ENCODE results near the gene ADGRG6. TPM values are rescaled to one million over a fixed set of nuclear protein-coding genes. Genes with fewer than 3 reads are reported as not detected.

Gene ADGRG6
- total RNA-seq, 1 experiment from 2014 or later, result 2.5 TPM

- Histone ChIP-seq H3K4me1 (ENCODE audit: insufficient read depth, low read length) (no peaks in the 10 kb centered on the region), H4K91ac (ENCODE audit: insufficient read length, low read depth, low read length) (no peak overlapping the region), H2AK5ac (ENCODE audit: insufficient read length, low read length) (no peak overlapping the region), H2BK20ac (ENCODE audit: low read depth, low read length, poor library complexity, severe bottlenecking) (no peak overlapping the region), H3K79me1 (ENCODE audit: insufficient read depth, low read depth, low read length, poor library complexity, severe bottlenecking) (no peaks in the 10 kb centered on the region), H2BK5ac (ENCODE audit: insufficient read length, low read length) (no peak overlapping the region), H4K20me1 (ENCODE audit: control insufficient read depth, insufficient read depth, insufficient read length) (no peaks in the 10 kb centered on the region), H3K9ac (ENCODE audit: extremely low read depth, insufficient read length, low read length) (no peak overlapping the region), H2BK15ac (ENCODE audit: low read depth, low read length) (no peak overlapping the region), H3T11ph (ENCODE audit: low read length) (no peak overlapping the region), H3K27ac (ENCODE audit: insufficient read length, low read depth, low read length) (no peak overlapping the region), H3K79me2 (ENCODE audit: insufficient read depth, low read length) (no peaks in the 10 kb centered on the region), H3K23me2 (ENCODE audit: insufficient read length, low read depth, low read length, poor library complexity, severe bottlenecking) (peaks cover 5% of the 10 kb centered on the region), H3K27me3 (ENCODE audit: insufficient read depth, low read length) (peaks cover 7% of the 10 kb centered on the region; the same call in 1 of the 2 replicates), H4K8ac (replicated peaks; ENCODE audit: insufficient read length, low read depth, low read length) (no peak overlapping the region), H3K23ac (ENCODE audit: insufficient read length, low read depth, low read length) (no peak overlapping the region), H3K56ac (ENCODE audit: insufficient read length, low read depth, low read length) (no peak overlapping the region), H3K4ac (ENCODE audit: low read depth, low read length) (no peak overlapping the region), H4K5ac (ENCODE audit: insufficient read length, low read depth, low read length) (no peak overlapping the region), H3K14ac (ENCODE audit: insufficient read depth, low read length) (no peak overlapping the region), H3K18ac (ENCODE audit: insufficient read length, low read depth, low read length) (no peak overlapping the region), H3K4me2 (ENCODE audit: insufficient read depth, insufficient read length, low read length) (no peak overlapping the region), H2AFZ (ENCODE audit: low read length) (no peak overlapping the region), H2BK12ac (ENCODE audit: insufficient read length, low read depth, low read length) (no peak overlapping the region), H2BK120ac (ENCODE audit: low read depth, low read length, poor library complexity, severe bottlenecking) (no peak overlapping the region), H3K9me3 (ENCODE audit: control insufficient read depth, low read depth, low read length) (no peaks in the 10 kb centered on the region)
- Mint-ChIP-seq H3K36me3 (ENCODE audit: insufficient read depth in 1 of 3, low read depth in 3 of 3) (no peaks in the 10 kb centered on the region), H3K27me3 (ENCODE audit: low read depth) (peaks cover 17% of the 10 kb centered on the region), H3K4me3 (no peak overlapping the region), H3K4me1 (peaks cover 15 to 19% of the 10 kb centered on the region in 2 experiments), H3K9me3 (no peaks in the 10 kb centered on the region), H3K27ac (no peak overlapping the region)
- no peak for DNase-seq
- no peak for TF ChIP-seq CTCF (conservative IDR thresholded peaks at IDR 0.05)
- WGBS (ENCODE audit: extremely low coverage, insufficient read length, low lambda C conversion rate), result no CpG with 5 or more reads among the region's 1 CpG
Observed at GRCh38 chr6:142306736-142307135, 4.9 kb downstream of the ADGRG6 start.
